ENCODE data around the gene KRT76. TPM values are rescaled to one million over a fixed set of nuclear protein-coding genes. Genes with fewer than 3 reads are reported as not detected.

KRT76 gene
- total RNA-seq, 4 donors from 2014 or later: not detected

GRCh38 chr12:52819731-52820510, 42.8 kb upstream of the KRT76 start:
- intact Hi-C loops (cut with DNase I; ENCODE audit: low total_unique reads): no loop called here
- Histone ChIP-seq H3K27me3 (no peaks in the 10 kb centered on the region), H3K36me3 (no peaks in the 10 kb centered on the region), H3K4me1 (no peaks in the 10 kb centered on the region), H3K9me3 (no peaks in the 10 kb centered on the region), H3K4me3 (no peak overlapping the region), H3K27ac (no peak overlapping the region)
- no peak for TF ChIP-seq POLR2A (IDR thresholded peaks at IDR 0.05)
- DNase-seq: no peak

- TF ChIP-seq POLR2A (IDR thresholded peaks at IDR 0.05) (no peak), CTCF (IDR thresholded peaks at IDR 0.05) (no peak)
- H3K9me3 ChIP-seq: no peaks in the 10 kb centered on the region
- no peak for DNase-seq
- no peak overlapping the region for H3K27ac ChIP-seq
- no peaks in the 10 kb centered on the region for H3K27me3 ChIP-seq
- H3K36me3 ChIP-seq: no peaks in the 10 kb centered on the region
- H3K4me3 ChIP-seq: no peak overlapping the region
- intact Hi-C loops (cut with DNase I; ENCODE audit: low total_unique reads): no loop called here
- no peaks in the 10 kb centered on the region for H3K4me1 ChIP-seq
Observed at GRCh38 chr12:52818887-52819420, 41.8 kb upstream of the KRT76 start.

GRCh38 chr12:52818388-52818787, 41.2 kb upstream of the KRT76 start:
- no peak for DNase-seq
- H3K4me3 ChIP-seq: no peak overlapping the region
- no peaks in the 10 kb centered on the region for H3K9me3 ChIP-seq
- TF ChIP-seq POLR2A (IDR thresholded peaks at IDR 0.05): no peak
- TF ChIP-seq CTCF (IDR thresholded peaks at IDR 0.05): no peak
- H3K4me1 ChIP-seq: no peaks in the 10 kb centered on the region
- H3K36me3 ChIP-seq: no peaks in the 10 kb centered on the region
- no peaks in the 10 kb centered on the region for H3K27me3 ChIP-seq
- H3K27ac ChIP-seq: no peak overlapping the region
- intact Hi-C loops (cut with DNase I; ENCODE audit: low total_unique reads): no loop called here

DNA sequence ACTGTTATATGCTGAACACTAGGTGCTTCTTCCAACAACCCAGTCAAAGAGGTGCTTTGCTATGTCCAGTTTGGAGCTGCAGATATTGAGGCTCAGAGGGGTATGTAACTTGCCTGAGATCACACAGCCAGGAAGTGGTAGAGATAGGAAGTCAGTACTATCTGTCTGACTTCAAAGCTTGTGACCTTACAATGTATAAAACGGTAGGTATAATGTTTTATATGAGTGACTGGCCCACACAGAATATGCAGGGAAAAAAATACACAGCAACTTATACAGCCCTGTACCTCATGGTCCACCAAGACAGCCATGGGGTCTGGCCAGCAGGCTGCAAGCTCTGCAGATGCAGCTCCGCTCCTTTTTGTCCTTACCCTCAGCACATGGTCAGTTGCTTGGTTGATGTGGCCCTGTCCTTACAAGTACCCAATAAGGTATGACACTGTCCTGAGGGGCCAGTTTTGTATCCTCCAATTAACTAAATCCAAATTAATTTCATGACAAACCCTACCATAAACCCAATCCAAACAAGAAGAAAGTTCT, 40.6 kb upstream of the KRT76 start:
- intact Hi-C loops (cut with DNase I; ENCODE audit: low total_unique reads): no loop called here
- DNase-seq: no peak
- Histone ChIP-seq H3K4me1 (no peaks in the 10 kb centered on the region), H3K36me3 (no peaks in the 10 kb centered on the region), H3K27me3 (no peaks in the 10 kb centered on the region), H3K9me3 (no peaks in the 10 kb centered on the region), H3K27ac (no peak overlapping the region), H3K4me3 (no peak overlapping the region)
- TF ChIP-seq CTCF (IDR thresholded peaks at IDR 0.05) (no peak), POLR2A (IDR thresholded peaks at IDR 0.05) (no peak)

GRCh38 chr12:52817003-52817698, 40.0 kb upstream of the KRT76 start:
- H3K4me1 ChIP-seq: no peaks in the 10 kb centered on the region
- no peaks in the 10 kb centered on the region for H3K27me3 ChIP-seq
- intact Hi-C loops (cut with DNase I; ENCODE audit: low total_unique reads): no loop called here
- H3K4me3 ChIP-seq: no peak overlapping the region
- TF ChIP-seq CTCF (IDR thresholded peaks at IDR 0.05) (no peak), POLR2A (IDR thresholded peaks at IDR 0.05) (no peak)
- no peaks in the 10 kb centered on the region for H3K36me3 ChIP-seq
- DNase-seq: no peak
- H3K27ac ChIP-seq: no peak overlapping the region
- H3K9me3 ChIP-seq: no peaks in the 10 kb centered on the region

Data from uterus (tissue), 4 donors.